GM23248 (cell line): ENCODE data around the gene EMC8. TPM values are rescaled to one million over a fixed set of nuclear protein-coding genes. Genes with fewer than 3 reads are reported as not detected.

Experiments
- DNase-seq: peaks from one replicate; pipeline ENCODE4 v3.0.0-alpha.2; 2015
- H2AFZ ChIP-seq: fragments of 200-600 bp; sonication (generic); 2 replicates; pipeline ENCODE4 v1.6.1; 2016; ENCODE audit warnings: antibody characterized with exemption
- H3F3A ChIP-seq: fragments of 200-600 bp; sonication (generic); 2 replicates; pipeline ENCODE4 v1.6.1; 2016; ENCODE audit warnings: mild to moderate bottlenecking, antibody characterized with exemption, mixed run types; ENCODE audit not compliant: insufficient read depth
- H3K27ac ChIP-seq: fragments of 200-600 bp; sonication (generic); 2 replicates; pipeline ENCODE4 v1.5.1; 2016; ENCODE audit warnings: mild to moderate bottlenecking
- H3K27me3 ChIP-seq: fragments of 200-600 bp; sonication (generic); replicated peaks from 2 replicates; pipeline ENCODE4 v1.6.1; 2016; ENCODE audit warnings: mild to moderate bottlenecking; ENCODE audit not compliant: insufficient read depth
- H3K36me3 ChIP-seq: fragments of 200-600 bp; sonication (generic); 2 replicates; pipeline ENCODE4 v1.6.1; 2016; ENCODE audit warnings: low read depth, mild to moderate bottlenecking
- H3K4me1 ChIP-seq: fragments of 200-600 bp; sonication (generic); 2 replicates; pipeline ENCODE4 v1.6.1; 2016; ENCODE audit warnings: mild to moderate bottlenecking; ENCODE audit not compliant: insufficient read depth
- H3K4me2 ChIP-seq: fragments of 200-600 bp; sonication (generic); one replicate; pipeline ENCODE4 v1.6.1; 2016; ENCODE audit warnings: mild to moderate bottlenecking; ENCODE audit not compliant: unreplicated experiment
- H3K4me3 ChIP-seq: fragments of 200-600 bp; sonication (generic); 2 replicates; pipeline ENCODE4 v1.5.1; 2016; ENCODE audit warnings: mild to moderate bottlenecking
- H3K79me2 ChIP-seq: fragments of 200-600 bp; sonication (generic); 2 replicates; pipeline ENCODE4 v1.6.1; 2016; ENCODE audit warnings: mild to moderate bottlenecking; ENCODE audit not compliant: insufficient read depth
- H3K9ac ChIP-seq: fragments of 200-600 bp; sonication (generic); 2 replicates; pipeline ENCODE4 v1.6.1; 2016; ENCODE audit warnings: mild to moderate bottlenecking
- H3K9me2 ChIP-seq: fragments of 200-600 bp; sonication (generic); 2 replicates; pipeline ENCODE4 v1.6.1; 2016; ENCODE audit warnings: mixed run types, mild to moderate bottlenecking, moderate library complexity; ENCODE audit not compliant: insufficient read depth
- H3K9me3 ChIP-seq: fragments of 200-600 bp; sonication (generic); one replicate; pipeline ENCODE4 v1.6.1; 2017; ENCODE audit warnings: low read depth
- H4K20me1 ChIP-seq: fragments of 200-600 bp; sonication (generic); 2 replicates; pipeline ENCODE4 v1.6.0; 2016; ENCODE audit not compliant: insufficient read depth
- EZH2 ChIP-seq: fragments of 200-600 bp; sonication (generic); IDR thresholded peaks from 2 replicates; pipeline ENCODE4 v1.6.1; 2018; ENCODE audit warnings: antibody characterized with exemption, mild to moderate bottlenecking; ENCODE audit not compliant: insufficient read depth, poor library complexity, severe bottlenecking
- EZH2phosphoT487 ChIP-seq: fragments of 200-600 bp; sonication (generic); IDR thresholded peaks from 2 replicates; pipeline ENCODE4 v1.6.1; 2018; ENCODE audit warnings: antibody characterized with exemption, moderate library complexity, mild to moderate bottlenecking, low read depth; ENCODE audit not compliant: insufficient read depth
- WGBS, 2 experiments: methylation state at CpG; one replicate each; pipeline ENCODE4 v1.1.6; 2015 to 2017; ENCODE audit warnings: low lambda C conversion rate in 2 of 2, low coverage in 1 of 2; ENCODE audit errors: missing lambda C conversion rate in 2 of 2; 5-methylcytosine and 5-hydroxymethylcytosine counted together
- in situ Hi-C: fragments of 300-500 bp; cut with MboI; formaldehyde crosslinking; loops from 2 replicates; pipeline ENCODE4 v1.15.0; 2020
- polyA plus RNA-seq: library from polyadenylated mRNA; unstranded; fragments of >200 nt; fragmentation: Nextera tagmentation; extraction: Ambion mirVana; gene quantifications from 2 replicates; pipeline ENCODE4 v1.2.1, GENCODE V29; 2016
- total RNA-seq: library from RNA; depleted of rRNA; stranded (reverse); fragments of >200 nt; shearing (Covaris generic); gene quantifications from 2 replicates; pipeline ENCODE4 v1.2.3, GENCODE V29; 2014

Gene EMC8
- total and polyA plus RNA-seq, 2 experiments from 2014 or later, result 35.2 to 39.4 TPM

- H2AFZ ChIP-seq, result no peak overlapping the region
- TF ChIP-seq EZH2 (no peak), EZH2phosphoT487 (no peak)
- no peaks in the 10 kb centered on the region for H3K9me3 ChIP-seq
- H3K36me3 ChIP-seq, result no peaks in the 10 kb centered on the region
- no peak overlapping the region for H3K4me2 ChIP-seq
- no peaks in the 10 kb centered on the region for H3K9me2 ChIP-seq
- H3K27me3 ChIP-seq, result peaks cover 55% of the 10 kb centered on the region
- no peaks in the 10 kb centered on the region for H3F3A ChIP-seq
- H3K4me1 ChIP-seq, result no peaks in the 10 kb centered on the region
- no peak for DNase-seq
- WGBS, 2 experiments, result 52 to 53% methylated on average over 24 of the region's 24 CpGs
- no peak overlapping the region for H3K9ac ChIP-seq
- H3K79me2 ChIP-seq, result no peaks in the 10 kb centered on the region
- in situ Hi-C loops, result loop anchor here (25.0 kb wide), 1 partner anchor 675 kb away; the partner anchor contains the start of gene FOXF1
- no peaks in the 10 kb centered on the region for H4K20me1 ChIP-seq
- H3K4me3 ChIP-seq, result no peak overlapping the region
- H3K27ac ChIP-seq, result no peak overlapping the region
Measured at GRCh38 chr16:85836706-85837582, 37.6 kb upstream of the EMC8 start.

- Histone ChIP-seq H3K4me3 (no peak overlapping the region), H2AFZ (no peak overlapping the region), H3K4me2 (no peak overlapping the region), H3K27ac (no peak overlapping the region), H3K79me2 (no peaks in the 10 kb centered on the region), H3K27me3 (peaks cover 60% of the 10 kb centered on the region), H3K9ac (no peak overlapping the region), H4K20me1 (no peaks in the 10 kb centered on the region), H3K4me1 (no peaks in the 10 kb centered on the region), H3K9me3 (no peaks in the 10 kb centered on the region), H3K9me2 (no peaks in the 10 kb centered on the region), H3F3A (no peaks in the 10 kb centered on the region), H3K36me3 (no peaks in the 10 kb centered on the region)
- in situ Hi-C loops, result loop anchor here (25.0 kb wide), 1 partner anchor 676 kb away; the partner anchor contains the start of gene FOXF1
- WGBS, 2 experiments, result 30 to 33% methylated on average over 22 of the region's 22 CpGs
- no peak for DNase-seq
- TF ChIP-seq EZH2, result no peak
- TF ChIP-seq EZH2phosphoT487, result no peak
Measured at GRCh38 chr16:85835956-85836705, 36.8 kb upstream of the EMC8 start.

GRCh38 chr16:85835227-85835751, 35.9 kb upstream of the EMC8 start:
- Histone ChIP-seq H2AFZ (no peak overlapping the region), H3K4me2 (no peak overlapping the region), H3K27me3 (peaks cover 63% of the 10 kb centered on the region), H3F3A (no peaks in the 10 kb centered on the region), H3K36me3 (no peaks in the 10 kb centered on the region), H3K79me2 (no peaks in the 10 kb centered on the region), H3K27ac (no peak overlapping the region), H3K4me1 (no peaks in the 10 kb centered on the region), H4K20me1 (no peaks in the 10 kb centered on the region), H3K9me3 (no peaks in the 10 kb centered on the region), H3K9me2 (no peaks in the 10 kb centered on the region), H3K4me3 (no peak overlapping the region), H3K9ac (no peak overlapping the region)
- in situ Hi-C loops, result loop anchor here (25.0 kb wide), 1 partner anchor 677 kb away; the partner anchor contains the start of gene FOXF1
- TF ChIP-seq EZH2phosphoT487 (no peak), EZH2 (no peak)
- 45 to 49% methylated on average over 21 of the region's 21 CpGs for WGBS, 2 experiments
- no peak for DNase-seq

- Histone ChIP-seq H3K4me1 (no peaks in the 10 kb centered on the region), H3K79me2 (no peaks in the 10 kb centered on the region), H4K20me1 (no peaks in the 10 kb centered on the region), H3K4me3 (no peak overlapping the region), H3K27ac (no peak overlapping the region), H2AFZ (no peak overlapping the region), H3K27me3 (peaks cover 61% of the 10 kb centered on the region), H3K9me3 (no peaks in the 10 kb centered on the region), H3K9ac (no peak overlapping the region), H3K9me2 (no peaks in the 10 kb centered on the region), H3K4me2 (no peak overlapping the region), H3K36me3 (no peaks in the 10 kb centered on the region), H3F3A (no peaks in the 10 kb centered on the region)
- no peak for DNase-seq
- no peak for TF ChIP-seq EZH2
- no peak for TF ChIP-seq EZH2phosphoT487
- in situ Hi-C loops, result loop anchor here (25.0 kb wide), 1 partner anchor 678 kb away; the partner anchor contains the start of gene FOXF1
- 41 to 52% methylated on average over 5 of the region's 5 CpGs for WGBS, 2 experiments
Measured at GRCh38 chr16:85834741-85835140, 35.4 kb upstream of the EMC8 start.
